AG09319 (cell line): Measurements from ENCODE around the gene CACNA1S.

Source experiments
- DNase-seq: peaks from one replicate; pipeline ENCODE4 v3.0.0-alpha.2; 2010; ENCODE audit warnings: low read depth; ENCODE audit errors: extremely low read depth
- CTCF ChIP-seq: IDR thresholded peaks from 2 replicates; pipeline ENCODE4 v1.5.1; 2011; ENCODE audit warnings: low read depth, mild to moderate bottlenecking, inconsistent platforms, low read length, moderate library complexity

Gene CACNA1S

GRCh38 chr1:201109651-201110050 is 2.6 kb downstream of the CACNA1S start:
- DNase-seq: no peak
- TF ChIP-seq CTCF: no peak

- TF ChIP-seq CTCF: no peak
- no peak for DNase-seq
Observed at GRCh38 chr1:201108614-201109013, 3.6 kb downstream of the CACNA1S start.

- no peak for DNase-seq
- TF ChIP-seq CTCF: no peak
Observed at GRCh38 chr1:201105688-201106087, 6.5 kb downstream of the CACNA1S start.

GRCh38 chr1:201104141-201104540 is 8.1 kb downstream of the CACNA1S start:
- no peak for DNase-seq
- TF ChIP-seq CTCF: no peak

GRCh38 chr1:201103666-201104065 is 8.6 kb downstream of the CACNA1S start:
- no peak for TF ChIP-seq CTCF
- DNase-seq: no peak

- no peak for TF ChIP-seq CTCF
- no peak for DNase-seq
Observed at GRCh38 chr1:201100169-201100930, 11.9 kb downstream of the CACNA1S start.

GRCh38 chr1:201098992-201099677 is 13.1 kb downstream of the CACNA1S start:
- no peak for TF ChIP-seq CTCF

More at GRCh38 chr1:201098992-201099677, 13.1 kb downstream of the CACNA1S start:
- no peak for DNase-seq
